H1 (cell line): ENCODE measurements around the gene PRKACA. TPM values are rescaled to one million over a fixed set of nuclear protein-coding genes. Genes with fewer than 3 reads are reported as not detected.

Experiments
- CTCF ChIA-PET: fragments of 300-600 bp; sonication (Branson Sonifier 250); formaldehyde crosslinking; loops from one replicate; lab custom pipeline; 2021; ENCODE audit not compliant: partially characterized antibody; lab: Charles Lee
- POLR2A ChIA-PET: fragments of 300-600 bp; sonication (Branson Sonifier 250); formaldehyde crosslinking; loops from one replicate; lab custom pipeline; 2021; ENCODE audit warnings: inconsistent platforms; ENCODE audit not compliant: partially characterized antibody; lab: Charles Lee
- DNase-seq, 2 experiments: peaks; one replicate each; pipeline versions ENCODE4 v3.0.0 to v3.0.0-alpha.2; 2010 to 2022; ENCODE audit warnings: low spot score in 2 of 2, low read depth in 1 of 2, mixed read lengths in 1 of 2
- FAIRE-seq: peaks from 2 replicates; lab custom pipeline; 2011; peaks lifted over from hg19 to GRCh38; lab: Jason Lieb, UNC
- H2AFZ ChIP-seq: 2 replicates; pipeline ENCODE4 v1.8.1; 2012; ENCODE audit warnings: low read length, inconsistent platforms
- H2AK5ac ChIP-seq: 2 replicates; pipeline ENCODE4 v1.6.1; 2013; ENCODE audit warnings: low read depth, low read length
- H2BK120ac ChIP-seq: replicated peaks from 2 replicates; pipeline ENCODE3; 2013; ENCODE audit warnings: low read depth, low read length, inconsistent platforms
- H2BK12ac ChIP-seq: 2 replicates; pipeline ENCODE4 v1.6.1; 2013; ENCODE audit warnings: low read depth, low read length
- H2BK15ac ChIP-seq: 2 replicates; pipeline ENCODE4 v1.6.1; 2013; ENCODE audit warnings: low read length
- H2BK20ac ChIP-seq: 2 replicates; pipeline ENCODE4 v1.6.1; 2013; ENCODE audit warnings: low read length
- H2BK5ac ChIP-seq: 2 replicates; pipeline ENCODE4 v1.6.1; 2013; ENCODE audit warnings: low read depth, low read length
- H3K14ac ChIP-seq: 2 replicates; pipeline ENCODE4 v1.6.1; 2013; ENCODE audit warnings: inconsistent platforms; ENCODE audit not compliant: insufficient read length
- H3K18ac ChIP-seq: 2 replicates; pipeline ENCODE4 v1.6.1; 2013; ENCODE audit warnings: low read length; ENCODE audit errors: extremely low read depth
- H3K23ac ChIP-seq: 2 replicates; pipeline ENCODE4 v1.6.1; 2013; ENCODE audit warnings: inconsistent platforms; ENCODE audit not compliant: insufficient read length
- H3K23me2 ChIP-seq: 2 replicates; pipeline ENCODE4 v1.6.1; 2013; ENCODE audit warnings: low read depth, low read length
- H3K27ac ChIP-seq: 2 replicates; pipeline ENCODE4 v1.6.1; 2011; ENCODE audit warnings: low read depth, low read length, inconsistent platforms
- H3K27me3 ChIP-seq, 4 experiments: replicated peaks in 1 of 4; 1 replicate in 1 of 4; 2 replicates in 3 of 4; pipeline versions ENCODE4 v1.6.1 to v1.8.1; 2011 to 2013; ENCODE audit warnings: low read length in 3 of 4, mild to moderate bottlenecking in 3 of 4, inconsistent platforms in 2 of 4, mixed read lengths in 2 of 4, moderate library complexity in 1 of 4; ENCODE audit not compliant: control insufficient read depth in 3 of 4, insufficient read depth in 3 of 4; ENCODE audit errors: extremely low read depth in 1 of 4
- H3K36me3 ChIP-seq, 4 experiments: 2 replicates each; pipeline versions ENCODE4 v1.6.1 to v1.8.1; 2011 to 2013; ENCODE audit warnings: mild to moderate bottlenecking in 4 of 4, low read length in 3 of 4, moderate library complexity in 2 of 4, control low read depth in 1 of 4, inconsistent platforms in 1 of 4; ENCODE audit not compliant: insufficient read depth in 4 of 4, control insufficient read depth in 2 of 4
- H3K4ac ChIP-seq: replicated peaks from 2 replicates; pipeline ENCODE3; 2013; ENCODE audit warnings: low read length, low read depth, mixed read lengths, inconsistent platforms; ENCODE audit not compliant: insufficient read length
- H3K4me1 ChIP-seq, 4 experiments: replicated peaks in 1 of 4; 1 replicate in 1 of 4; 2 replicates in 3 of 4; pipeline versions ENCODE4 v1.6.1 to v1.8.1; 2011 to 2013; ENCODE audit warnings: low read length in 3 of 4, inconsistent platforms in 2 of 4, mixed read lengths in 1 of 4; ENCODE audit not compliant: insufficient read depth in 4 of 4, control insufficient read depth in 3 of 4
- H3K4me2 ChIP-seq, 2 experiments: 2 replicates each; pipeline versions ENCODE4 v1.6.1 to v1.8.1; 2011 to 2013; ENCODE audit warnings: low read depth in 2 of 2, low read length in 2 of 2, control low read depth in 1 of 2, inconsistent platforms in 1 of 2, mild to moderate bottlenecking in 1 of 2; ENCODE audit not compliant: insufficient read depth in 1 of 2
- H3K4me3 ChIP-seq, 4 experiments: fragments of 200-600, 300-600 bp in 1 of 4; sonication (generic), shearing (Covaris generic), sonication (Bioruptor Twin) in 1 of 4; 2 replicates each; pipeline versions ENCODE4 v1.5.1 to v1.8.1; 2011 to 2016; ENCODE audit warnings: low read length in 4 of 4, low read depth in 3 of 4, control low read depth in 2 of 4, inconsistent platforms in 2 of 4, mild to moderate bottlenecking in 2 of 4, mixed read lengths in 1 of 4, moderate library complexity in 1 of 4; ENCODE audit not compliant: insufficient read depth in 2 of 4; ENCODE audit errors: extremely low read depth in 1 of 4
- H3K56ac ChIP-seq: replicated peaks from 2 replicates; pipeline ENCODE3; 2013; ENCODE audit warnings: low read depth, mild to moderate bottlenecking, mixed read lengths, low read length, inconsistent platforms; ENCODE audit not compliant: insufficient read length
- H3K79me1 ChIP-seq: 2 replicates; pipeline ENCODE4 v1.6.1; 2013; ENCODE audit warnings: low read depth, low read length, control low read depth
- H3K79me2 ChIP-seq, 2 experiments: 2 replicates each; pipeline versions ENCODE4 v1.6.1 to v1.8.1; 2012 to 2013; ENCODE audit warnings: low read length in 2 of 2, mild to moderate bottlenecking in 2 of 2, inconsistent platforms in 1 of 2; ENCODE audit not compliant: insufficient read depth in 2 of 2, control insufficient read depth in 1 of 2
- H3K9ac ChIP-seq, 4 experiments: replicated peaks in 1 of 4; 1 replicate in 1 of 4; 2 replicates in 3 of 4; pipeline versions ENCODE4 v1.6.1 to v1.8.1; 2011 to 2013; ENCODE audit warnings: low read depth in 3 of 4, low read length in 3 of 4, control low read depth in 2 of 4, mild to moderate bottlenecking in 2 of 4, moderate library complexity in 2 of 4, inconsistent platforms in 1 of 4; ENCODE audit errors: extremely low read depth in 1 of 4
- H3K9me3 ChIP-seq, 2 experiments: 2 replicates each; pipeline versions ENCODE4 v1.6.1 to v1.8.1; 2012 to 2013; ENCODE audit warnings: mild to moderate bottlenecking in 2 of 2, moderate library complexity in 2 of 2, control low read depth in 1 of 2, inconsistent platforms in 1 of 2, low read depth in 1 of 2, low read length in 1 of 2, mixed read lengths in 1 of 2; ENCODE audit not compliant: insufficient read depth in 2 of 2
- H4K20me1 ChIP-seq, 2 experiments: replicated peaks in 1 of 2; 2 replicates each; pipeline versions ENCODE3 to v1.8.1; 2011 to 2013; ENCODE audit warnings: inconsistent platforms in 2 of 2, low read length in 2 of 2, mild to moderate bottlenecking in 1 of 2; ENCODE audit not compliant: insufficient read depth in 2 of 2, control insufficient read depth in 1 of 2
- H4K5ac ChIP-seq: 2 replicates; pipeline ENCODE4 v1.6.1; 2013; ENCODE audit warnings: low read length, low read depth, mixed read lengths, inconsistent platforms; ENCODE audit not compliant: insufficient read length
- H4K8ac ChIP-seq: 2 replicates; pipeline ENCODE4 v1.8.0; 2013; ENCODE audit warnings: mild to moderate bottlenecking, moderate library complexity, low read length, inconsistent platforms; ENCODE audit not compliant: insufficient read depth; ENCODE audit errors: extremely low read depth
- H4K91ac ChIP-seq: replicated peaks from 2 replicates; pipeline ENCODE3; 2013; ENCODE audit warnings: low read length, mixed read lengths, inconsistent platforms; ENCODE audit not compliant: insufficient read length
- FOSL1 ChIP-seq: IDR thresholded peaks from 2 replicates; pipeline ENCODE4 v1.6.1; 2011; ENCODE audit warnings: mild to moderate bottlenecking, low read depth, low read length, moderate library complexity; ENCODE audit not compliant: insufficient read depth
- MAX ChIP-seq: IDR thresholded peaks from 2 replicates; pipeline ENCODE4 v1.6.1; 2012; ENCODE audit warnings: inconsistent platforms
- NRF1 ChIP-seq: IDR thresholded peaks from 2 replicates; pipeline ENCODE4 v1.6.1; 2011; ENCODE audit warnings: mild to moderate bottlenecking, low read depth, low read length, improper control_type of control experiment
- RAD21 ChIP-seq, 2 experiments: IDR thresholded peaks in 1 of 2; conservative IDR thresholded peaks in 1 of 2; 2 replicates each; pipeline ENCODE4 v1.6.1; 2011; ENCODE audit warnings: low read depth in 2 of 2, low read length in 2 of 2, improper control_type of control experiment in 1 of 2, inconsistent platforms in 1 of 2, mild to moderate bottlenecking in 1 of 2, moderate library complexity in 1 of 2
- SP2 ChIP-seq: IDR thresholded peaks from 2 replicates; pipeline ENCODE4 v1.6.1; 2012; ENCODE audit warnings: mild to moderate bottlenecking, low read length, inconsistent platforms
- WGBS, 2 experiments: shearing (Covaris generic) in 1 of 2; methylation state at CpG; one replicate each; pipeline versions ENCODE4 v1.1.6 to v1.1.7; 2013 to 2015; ENCODE audit warnings: low lambda C conversion rate in 2 of 2, mixed read lengths in 2 of 2, inconsistent platforms in 1 of 2, low coverage in 1 of 2, missing lambda C conversion rate in 1 of 2; ENCODE audit not compliant: insufficient replicate concordance in 2 of 2, insufficient coverage in 1 of 2, insufficient read length in 1 of 2; ENCODE audit errors: extremely low coverage in 1 of 2, missing lambda C conversion rate in 1 of 2; 5-methylcytosine and 5-hydroxymethylcytosine counted together
- polyA plus RNA-seq, 7 experiments: library from polyadenylated mRNA; depleted of rRNA in 3 of 7; stranded (reverse) in 5 of 7; unstranded in 2 of 7; fragments of >200 nt in 5 of 7; fragments of 200-250 nt in 2 of 7; gene quantifications; 1 replicate in 5 of 7; 2 replicates in 1 of 7; 4 replicates in 1 of 7; pipeline versions ENCODE4 v1.2.1 to v1.2.3, GENCODE V29; 2011 to 2013; ENCODE audit warnings: missing spikeins in 2 of 7, mixed read lengths in 2 of 7
- total RNA-seq: library from RNA; stranded (reverse); fragmentation: NEBNext Ultra II Directional; extraction: Animal tissue kit (Norgen Biotek cat#: 25700); gene quantifications from 2 replicates; pipeline ENCODE4 v1.2.1, GENCODE V29; 2021

The PRKACA gene
- total and polyA plus RNA-seq, 2 of the 8 experiments (the other 6 are each of a cell fraction or from before 2014, with no cell fraction given) = 14.2 to 48.2 TPM

GRCh38 chr19:14155371-14155770 lies 37.8 kb upstream of the PRKACA start:
- CTCF ChIA-PET = interaction anchor here (0.6 kb wide), 1 partner anchor 200 kb away, joined by 3 read pairs; no protein-coding TSS in a partner anchor
- Histone ChIP-seq H2BK120ac (no peak overlapping the region), H3K9me3 (no peaks in the 10 kb centered on the region), H4K20me1 (peaks cover 10 to 23% of the 10 kb centered on the region in 2 experiments), H2BK20ac (no peak overlapping the region), H4K8ac (peak overlapping the region; percentile 57; the same call in 1 of the 2 replicates), H3K4me2 (no peak overlapping the region), H2BK15ac (no peak overlapping the region), H3K4ac (no peak overlapping the region), H3K56ac (no peak overlapping the region), H2AFZ (no peak overlapping the region), H3K14ac (no peak overlapping the region), H3K79me1 (peaks cover 2% of the 10 kb centered on the region), H3K4me1 (peaks cover 0 to 3% (median under 1%) of the 10 kb centered on the region in 4 experiments; a peak in 4 of 7 replicates), H4K91ac (no peak overlapping the region), H3K27ac (no peak overlapping the region), H2BK5ac (no peak overlapping the region), H2AK5ac (no peak overlapping the region), H3K23ac (no peak overlapping the region), H3K27me3 (no peaks in the 10 kb centered on the region), H2BK12ac (no peak overlapping the region), H3K79me2 (no peaks in the 10 kb centered on the region), H3K23me2 (no peaks in the 10 kb centered on the region), H3K18ac (no peak overlapping the region), H4K5ac (no peak overlapping the region), H3K9ac (no peak overlapping the region), H3K36me3 (peaks cover 28 to 74% (median 65%) of the 10 kb centered on the region in 4 experiments), H3K4me3 (no peak overlapping the region)
- no peak for DNase-seq
- FAIRE-seq = no peak
- WGBS, 2 experiments = 95% methylated on average over 14 of the region's 17 CpGs; no CpG with 5 or more reads in 1 of the 2 experiments
- POLR2A ChIA-PET = interaction anchor here (1.2 kb wide), 1 partner anchor 10 kb away, joined by 3 read pairs; no protein-coding TSS in a partner anchor
- TF ChIP-seq NRF1 = no peak
- TF ChIP-seq MAX = no peak
- TF ChIP-seq FOSL1 = no peak
- no peak for TF ChIP-seq SP2
- TF ChIP-seq RAD21 (IDR thresholded peaks at IDR 0.05 in 1 of 2, conservative IDR thresholded peaks at IDR 0.05 in 1 of 2; ENCODE audit: low read depth in 2 of 2, low read length in 2 of 2) = no peak
